Esophagus squamous epithelium (tissue), 5 donors: ENCODE data around the gene PLEKHH1. TPM values are rescaled to one million over a fixed set of nuclear protein-coding genes. Genes with fewer than 3 reads are reported as not detected.

Experiments used
- DNase-seq: peaks from one replicate; lab custom pipeline; 2025; lab: John Stamatoyannopoulos, UW
- H3K27ac ChIP-seq, 4 donors: fragments of 200-600 bp; sonication (generic); one replicate each; pipeline ENCODE4 v1.5.1; 2016 to 2019; ENCODE audit warnings: mild to moderate bottlenecking in 1 of 4
- H3K27me3 ChIP-seq, 4 donors: fragments of 200-600 bp; sonication (generic); 1 replicate in 3 of 4; 2 replicates in 1 of 4; pipeline versions ENCODE4 v1.5.1 to v1.6.0; 2017 to 2021; ENCODE audit warnings: antibody characterized with exemption in 1 of 4
- H3K36me3 ChIP-seq, 3 donors: fragments of 200-600 bp; sonication (generic); one replicate each; pipeline ENCODE4 v1.5.1; 2016 to 2019
- H3K4me1 ChIP-seq, 3 donors: fragments of 200-600 bp; sonication (generic); one replicate each; pipeline ENCODE4 v1.5.1; 2017 to 2019
- H3K4me3 ChIP-seq, 4 donors: fragments of 200-600 bp; sonication (generic); 1 replicate in 3 of 4; 2 replicates in 1 of 4; pipeline ENCODE4 v1.5.1; 2016 to 2019; ENCODE audit warnings: mild to moderate bottlenecking in 2 of 4, moderate library complexity in 1 of 4
- H3K9me3 ChIP-seq, 3 donors: fragments of 200-600 bp; sonication (generic); one replicate each; pipeline ENCODE4 v1.5.1; 2016 to 2019
- CTCF ChIP-seq, 6 experiments: fragments of 450-650 bp in 4 of 6; fragments of 200-600 bp in 2 of 6; sonication (generic) in 2 of 6; IDR thresholded peaks; one replicate each; pipeline ENCODE4 v1.5.1; 2016 to 2019; ENCODE audit warnings: antibody characterized with exemption in 6 of 6, mild to moderate bottlenecking in 4 of 6, moderate library complexity in 4 of 6
- POLR2A ChIP-seq, 4 donors: fragments of 450-650 bp; IDR thresholded peaks; one replicate each; pipeline ENCODE4 v1.6.1; 2017; ENCODE audit warnings: antibody characterized with exemption in 4 of 4, mild to moderate bottlenecking in 4 of 4, moderate library complexity in 3 of 4
- WGBS, 2 donors: methylation state at CpG; one replicate each; pipeline ENCODE4 v1.1.5; 2018; 5-methylcytosine and 5-hydroxymethylcytosine counted together
- intact Hi-C: fragments of 100-400 bp; cut with DNase I; formaldehyde crosslinking; loops from one replicate; pipeline ENCODE4 v1.15.0; 2022
- total RNA-seq, 4 donors: library from RNA; depleted of rRNA; stranded (reverse); fragments of >200 nt; gene quantifications; one replicate each; pipeline ENCODE4 v1.1.0, GENCODE V29; 2016
- donor health status: DM: yes; HTN: yes; CAD: no.

Gene PLEKHH1
- total RNA-seq, 4 donors from 2014 or later: 4.1 to 7.9 (median 5.7) TPM

- Histone ChIP-seq H3K27ac (no peak overlapping the region), H3K9me3 (no peaks in the 10 kb centered on the region), H3K36me3 (peaks cover 0 to 5% (median 0%) of the 10 kb centered on the region in 3 donors), H3K4me3 (no peak overlapping the region), H3K4me1 (peaks cover 0 to 7% (median 0%) of the 10 kb centered on the region in 3 donors), H3K27me3 (no peaks in the 10 kb centered on the region)
- intact Hi-C loops: no loop called here
- 81 to 89% methylated on average over 7 to 9 of the region's 11 CpGs for WGBS, 2 donors
- TF ChIP-seq POLR2A (IDR thresholded peaks at IDR 0.05) (no peak), CTCF (IDR thresholded peaks at IDR 0.05) (no peak)
- DNase-seq: no peak
Observed at GRCh38 chr14:67555518-67556090, 22.5 kb downstream of the PLEKHH1 start.

GRCh38 chr14:67556671-67557070 lies 23.6 kb downstream of the PLEKHH1 start:
- H3K36me3 ChIP-seq: peaks cover 0 to 5% (median 0%) of the 10 kb centered on the region in 3 donors
- no peak for DNase-seq
- no peak overlapping the region for H3K4me3 ChIP-seq
- TF ChIP-seq POLR2A (IDR thresholded peaks at IDR 0.05) (no peak), CTCF (IDR thresholded peaks at IDR 0.05) (no peak)
- H3K4me1 ChIP-seq: peaks cover 0 to 7% (median 0%) of the 10 kb centered on the region in 3 donors
- intact Hi-C loops: no loop called here
- 86 to 95% methylated on average over 2 of the region's 2 CpGs for WGBS, 2 donors
- H3K9me3 ChIP-seq: no peaks in the 10 kb centered on the region
- no peak overlapping the region for H3K27ac ChIP-seq
- H3K27me3 ChIP-seq: no peaks in the 10 kb centered on the region

DNA sequence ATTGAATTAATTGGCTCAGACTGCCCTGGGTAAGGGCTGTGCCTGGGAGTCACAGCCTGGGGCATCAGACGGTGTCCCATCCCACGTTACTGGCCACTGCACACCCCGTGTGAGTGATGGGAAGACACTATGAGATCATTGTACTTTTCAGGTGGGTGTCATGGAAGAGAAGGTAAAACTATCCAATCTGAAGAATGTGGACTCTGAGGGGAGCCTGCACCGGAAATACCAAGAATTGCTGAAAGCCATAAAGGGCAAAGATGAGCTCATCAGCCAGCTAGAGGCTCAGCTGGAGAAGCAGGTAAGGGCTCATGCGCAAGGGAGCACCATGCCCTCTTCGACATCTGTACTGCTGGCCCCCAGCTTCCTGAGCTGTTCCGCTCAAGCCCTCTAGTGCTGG lies 24.0 kb downstream of the PLEKHH1 start:
- Histone ChIP-seq H3K27me3 (no peaks in the 10 kb centered on the region), H3K9me3 (no peaks in the 10 kb centered on the region), H3K36me3 (peaks cover 0 to 6% (median 0%) of the 10 kb centered on the region in 3 donors), H3K27ac (no peak overlapping the region), H3K4me3 (no peak overlapping the region), H3K4me1 (peaks cover 0 to 7% (median 0%) of the 10 kb centered on the region in 3 donors)
- intact Hi-C loops: no loop called here
- WGBS, 2 donors: 88 to 91% methylated on average over 6 to 7 of the region's 7 CpGs
- TF ChIP-seq CTCF (IDR thresholded peaks at IDR 0.05): no peak
- no peak for DNase-seq

- DNase-seq: no peak
- H3K4me3 ChIP-seq: no peak overlapping the region
- 65 to 83% methylated on average over 2 to 3 of the region's 3 CpGs for WGBS, 2 donors
- no peaks in the 10 kb centered on the region for H3K27me3 ChIP-seq
- peaks cover 0 to 12% (median 0%) of the 10 kb centered on the region in 3 donors for H3K36me3 ChIP-seq
- no peak overlapping the region for H3K27ac ChIP-seq
- peaks cover 0 to 7% (median 0%) of the 10 kb centered on the region in 3 donors for H3K4me1 ChIP-seq
- intact Hi-C loops: no loop called here
- H3K9me3 ChIP-seq: no peaks in the 10 kb centered on the region
- no peak for TF ChIP-seq POLR2A (IDR thresholded peaks at IDR 0.05)
- no peak for TF ChIP-seq CTCF (IDR thresholded peaks at IDR 0.05)
Observed at GRCh38 chr14:67557656-67558055, 24.6 kb downstream of the PLEKHH1 start.

GRCh38 chr14:67559639-67560038 lies 26.5 kb downstream of the PLEKHH1 start:
- no peaks in the 10 kb centered on the region for H3K27me3 ChIP-seq
- no peaks in the 10 kb centered on the region for H3K9me3 ChIP-seq
- WGBS, 2 donors: 42 to 64% methylated on average over 4 of the region's 4 CpGs
- intact Hi-C loops: loop anchor here (10.0 kb wide), 1 partner anchor 135 kb away; no protein-coding TSS in a partner anchor
- H3K27ac ChIP-seq: no peak overlapping the region
- DNase-seq: no peak
- H3K36me3 ChIP-seq: peaks cover 0 to 19% (median 0%) of the 10 kb centered on the region in 3 donors
- H3K4me3 ChIP-seq: no peak overlapping the region
- no peak for TF ChIP-seq POLR2A (IDR thresholded peaks at IDR 0.05)
- peaks cover 0 to 16% (median 0%) of the 10 kb centered on the region in 3 donors for H3K4me1 ChIP-seq
